Measurements from ENCODE around the gene NFIA. TPM values are rescaled to one million over a fixed set of nuclear protein-coding genes. Genes with fewer than 3 reads are reported as not detected.
A peak's percentile ranks its signal among the peaks of the same experiment; 100 is the strongest.

NFIA gene
- total RNA-seq, 1 experiment from 2014 or later = 65.4 TPM

DNA sequence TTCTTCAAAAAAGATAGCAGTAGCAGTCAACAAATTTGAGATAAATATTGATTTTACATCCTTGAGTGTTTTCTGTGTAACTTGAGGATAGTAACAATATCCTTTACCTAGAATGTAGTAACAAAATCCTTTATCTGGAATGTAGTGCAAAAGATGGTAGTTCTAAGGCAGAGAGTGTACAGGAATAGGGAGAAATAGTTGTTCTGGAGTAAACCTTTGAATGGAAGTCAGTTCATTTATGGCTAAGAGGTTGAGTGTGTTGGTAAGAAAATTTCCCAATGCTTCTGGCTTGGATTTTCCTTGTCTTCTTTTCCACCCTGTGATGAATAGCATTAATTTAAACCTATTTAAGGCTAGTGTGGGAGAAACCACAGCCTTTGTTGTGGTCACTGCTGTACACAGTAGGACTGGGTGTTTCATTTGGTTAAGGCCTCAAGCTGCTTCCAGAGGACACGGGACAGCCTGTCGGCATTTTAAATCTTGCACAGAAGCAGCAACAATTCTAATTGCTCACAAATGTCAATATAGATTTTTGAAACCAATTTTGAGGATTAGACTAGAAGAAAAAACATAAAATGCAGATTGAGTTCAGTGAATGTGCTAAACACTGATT lies 11.3 kb downstream of the NFIA start:
- BruUV-seq (replicated peaks) = no TSS peak
- H3K4me3 ChIP-seq (ENCODE audit: low read depth, low read length, poor library complexity, severe bottlenecking) = peak overlapping the region; percentile 1
- no peaks in the 10 kb centered on the region for H3K9me3 ChIP-seq (ENCODE audit: low read depth, low read length, poor library complexity, severe bottlenecking)
- POLR2A ChIA-PET (ENCODE audit: low non-redundant PET) = no interaction called here
- H3K4me1 ChIP-seq (ENCODE audit: insufficient read depth, low read length, poor library complexity, severe bottlenecking) = peaks cover 66% of the 10 kb centered on the region
- H3K36me3 ChIP-seq (ENCODE audit: insufficient read depth, low read length, poor library complexity, severe bottlenecking) = peaks cover 16% of the 10 kb centered on the region
- peak overlapping the region; percentile 25 for H3K27ac ChIP-seq (ENCODE audit: low read depth, low read length, poor library complexity, severe bottlenecking)
- intact Hi-C loops (cut with micrococcal nuclease; ENCODE audit: unreplicated experiment) = no loop called here
- CTCF ChIA-PET = no interaction called here
- DNase-seq (ENCODE audit: low spot score) = peak; percentile 55
- TF ChIP-seq CTCF (conservative IDR thresholded peaks at IDR 0.05; ENCODE audit: low read depth, low read length) = no peak
- no peak for TF ChIP-seq EZH2 (IDR thresholded peaks at IDR 0.05; ENCODE audit: borderline replicate concordance, low read depth, low read length, poor library complexity, severe bottlenecking)
- no peaks in the 10 kb centered on the region for H3K27me3 ChIP-seq (replicated peaks; ENCODE audit: insufficient read depth, low read depth, low read length, poor library complexity)

DNA sequence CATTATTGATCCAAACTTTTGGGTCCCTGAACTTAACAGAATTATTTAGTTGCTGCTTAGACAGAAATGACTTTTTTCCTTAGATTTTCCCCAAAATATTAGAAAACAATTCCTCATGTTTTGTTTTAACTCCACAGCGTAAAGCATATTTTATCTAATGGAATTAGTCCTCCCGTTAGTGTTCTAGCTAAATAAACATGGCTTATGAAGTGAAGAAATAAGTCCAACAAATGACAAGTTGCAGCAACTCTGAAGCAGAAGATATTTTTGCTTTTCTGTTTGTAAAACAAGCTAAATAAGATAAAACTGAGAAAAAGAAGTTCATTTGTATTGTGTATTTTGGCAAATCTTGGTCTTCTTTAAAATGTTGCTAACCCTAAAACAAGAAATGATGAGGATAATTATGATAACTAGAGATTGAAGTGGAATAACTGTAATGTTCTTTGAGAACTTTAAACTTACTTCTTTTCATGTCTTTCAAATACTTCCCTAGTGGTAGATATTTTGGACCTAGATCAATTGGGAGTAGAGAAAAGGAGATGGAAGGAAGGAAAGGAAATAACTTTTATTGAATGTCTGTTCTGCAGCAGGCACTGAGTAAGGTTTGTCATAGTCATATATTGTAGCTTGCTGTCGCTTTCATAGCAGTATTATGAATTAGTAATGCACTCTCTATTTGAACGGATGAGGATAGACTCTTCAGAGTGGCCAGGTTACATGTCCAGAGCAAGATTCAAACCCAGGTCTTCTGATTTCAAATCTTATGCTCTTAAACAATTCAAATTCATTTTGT lies 12.5 kb downstream of the NFIA start:
- ChIA-PET POLR2A (ENCODE audit: low non-redundant PET) (no interaction called here), CTCF (no interaction called here)
- Histone ChIP-seq H3K36me3 (ENCODE audit: insufficient read depth, low read length, poor library complexity, severe bottlenecking) (peaks cover 8% of the 10 kb centered on the region), H3K9me3 (ENCODE audit: low read depth, low read length, poor library complexity, severe bottlenecking) (no peaks in the 10 kb centered on the region), H3K27me3 (replicated peaks; ENCODE audit: insufficient read depth, low read depth, low read length, poor library complexity) (no peaks in the 10 kb centered on the region), H3K27ac (ENCODE audit: low read depth, low read length, poor library complexity, severe bottlenecking) (peak overlapping the region; percentile 25), H3K4me1 (ENCODE audit: insufficient read depth, low read length, poor library complexity, severe bottlenecking) (peaks cover 71% of the 10 kb centered on the region), H3K4me3 (ENCODE audit: low read depth, low read length, poor library complexity, severe bottlenecking) (peak overlapping the region; percentile 10)
- DNase-seq (ENCODE audit: low spot score) = no peak
- TF ChIP-seq EZH2 (IDR thresholded peaks at IDR 0.05; ENCODE audit: borderline replicate concordance, low read depth, low read length, poor library complexity, severe bottlenecking) = no peak
- no peak for TF ChIP-seq CTCF (conservative IDR thresholded peaks at IDR 0.05; ENCODE audit: low read depth, low read length)
- intact Hi-C loops (cut with micrococcal nuclease; ENCODE audit: unreplicated experiment) = no loop called here
- no TSS peak for BruUV-seq (replicated peaks)

DNA sequence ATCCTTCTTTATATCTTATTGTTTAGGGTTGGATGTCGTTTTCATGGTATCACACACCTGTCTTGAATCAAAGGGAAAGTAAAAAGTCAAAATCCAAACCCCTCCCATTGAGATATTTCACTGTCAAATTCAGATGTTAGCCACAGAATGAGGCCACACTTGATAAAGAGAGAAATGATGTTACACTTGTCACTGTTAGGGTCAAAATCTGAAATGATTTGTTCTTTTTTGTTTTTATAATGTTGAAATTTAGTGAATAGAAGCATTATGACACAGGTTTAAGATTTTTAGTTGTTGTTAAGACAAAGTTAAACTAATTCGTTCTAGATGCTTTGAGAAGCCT lies 13.1 kb downstream of the NFIA start:
- ChIA-PET CTCF (no interaction called here), POLR2A (ENCODE audit: low non-redundant PET) (no interaction called here)
- no peaks in the 10 kb centered on the region for H3K27me3 ChIP-seq (replicated peaks; ENCODE audit: insufficient read depth, low read depth, low read length, poor library complexity)
- H3K27ac ChIP-seq (ENCODE audit: low read depth, low read length, poor library complexity, severe bottlenecking) = peak overlapping the region; percentile 25
- H3K4me3 ChIP-seq (ENCODE audit: low read depth, low read length, poor library complexity, severe bottlenecking) = peak overlapping the region; percentile 10
- no peaks in the 10 kb centered on the region for H3K9me3 ChIP-seq (ENCODE audit: low read depth, low read length, poor library complexity, severe bottlenecking)
- no TSS peak for BruUV-seq (replicated peaks)
- peaks cover 8% of the 10 kb centered on the region for H3K36me3 ChIP-seq (ENCODE audit: insufficient read depth, low read length, poor library complexity, severe bottlenecking)
- TF ChIP-seq EZH2 (IDR thresholded peaks at IDR 0.05; ENCODE audit: borderline replicate concordance, low read depth, low read length, poor library complexity, severe bottlenecking) = no peak
- no peak for TF ChIP-seq CTCF (conservative IDR thresholded peaks at IDR 0.05; ENCODE audit: low read depth, low read length)
- peaks cover 71% of the 10 kb centered on the region for H3K4me1 ChIP-seq (ENCODE audit: insufficient read depth, low read length, poor library complexity, severe bottlenecking)
- intact Hi-C loops (cut with micrococcal nuclease; ENCODE audit: unreplicated experiment) = no loop called here
- no peak for DNase-seq (ENCODE audit: low spot score)
